Measurements from ENCODE around the gene ST6GALNAC4.

ST6GALNAC4 gene, protein sequence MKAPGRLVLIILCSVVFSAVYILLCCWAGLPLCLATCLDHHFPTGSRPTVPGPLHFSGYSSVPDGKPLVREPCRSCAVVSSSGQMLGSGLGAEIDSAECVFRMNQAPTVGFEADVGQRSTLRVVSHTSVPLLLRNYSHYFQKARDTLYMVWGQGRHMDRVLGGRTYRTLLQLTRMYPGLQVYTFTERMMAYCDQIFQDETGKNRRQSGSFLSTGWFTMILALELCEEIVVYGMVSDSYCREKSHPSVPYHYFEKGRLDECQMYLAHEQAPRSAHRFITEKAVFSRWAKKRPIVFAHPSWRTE

DNA sequence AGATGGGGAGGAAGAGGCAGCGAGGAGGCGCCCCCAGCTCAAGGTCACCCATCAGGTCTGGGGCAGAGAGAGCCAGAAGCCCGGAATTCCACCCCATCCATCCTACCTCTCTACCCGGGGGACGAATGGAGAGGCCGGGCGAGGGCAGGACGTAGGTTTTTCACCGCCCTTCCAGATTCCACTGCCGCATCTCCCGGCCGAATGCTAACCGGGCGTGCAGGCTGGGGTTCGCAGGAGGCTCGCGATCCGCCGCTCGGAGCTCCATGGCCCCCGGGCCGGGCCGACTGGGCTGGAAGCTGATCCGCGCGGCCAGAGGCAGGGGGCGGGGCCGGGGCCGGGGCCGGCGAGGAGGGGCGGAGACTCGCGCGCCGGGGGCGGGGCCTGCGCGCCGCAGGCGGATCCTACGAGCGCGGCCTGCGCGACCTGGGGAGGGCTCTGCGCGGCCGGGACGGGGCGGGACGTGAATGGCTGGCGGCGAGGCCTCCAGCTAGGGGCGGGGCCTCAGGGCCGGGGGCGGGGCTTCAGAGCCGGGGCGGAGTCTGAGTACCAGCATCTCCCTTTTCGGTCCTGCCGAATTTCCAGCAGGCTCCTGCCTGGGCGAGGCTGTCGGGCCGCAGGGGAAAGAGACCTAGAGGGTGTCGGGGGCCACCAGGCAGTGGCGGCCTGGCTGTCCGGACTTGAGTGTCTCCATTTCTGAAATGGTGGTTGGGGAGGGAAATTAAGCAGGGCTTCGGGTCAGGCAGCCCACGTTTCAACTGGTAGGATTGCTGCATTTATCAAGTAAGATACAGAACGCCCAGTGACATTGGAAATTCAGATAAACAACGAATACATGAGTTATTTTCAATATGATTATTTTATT, at the start of gene ST6GALNAC4:
Gene ST6GALNAC4, minus strand, starts transcription at position 322 of the 862 bp plus-strand sequence. CDS start 622 bp downstream, outside the sequence.
- Mint-ChIP-seq H3K9me3 (no peaks in the 10 kb centered on the region), H3K36me3 (peaks cover 34% of the 10 kb centered on the region), H3K27ac (peak within 1 kb of the TSS; percentile 85), H3K4me1 (peaks cover 61% of the 10 kb centered on the region), H3K4me3 (peak within 1 kb of the TSS; percentile 81)
- ATAC-seq: peak; percentile 92
- DNase-seq (ENCODE audit: low spot score in 2 of 2): peak; percentile 91 to 94

DNA sequence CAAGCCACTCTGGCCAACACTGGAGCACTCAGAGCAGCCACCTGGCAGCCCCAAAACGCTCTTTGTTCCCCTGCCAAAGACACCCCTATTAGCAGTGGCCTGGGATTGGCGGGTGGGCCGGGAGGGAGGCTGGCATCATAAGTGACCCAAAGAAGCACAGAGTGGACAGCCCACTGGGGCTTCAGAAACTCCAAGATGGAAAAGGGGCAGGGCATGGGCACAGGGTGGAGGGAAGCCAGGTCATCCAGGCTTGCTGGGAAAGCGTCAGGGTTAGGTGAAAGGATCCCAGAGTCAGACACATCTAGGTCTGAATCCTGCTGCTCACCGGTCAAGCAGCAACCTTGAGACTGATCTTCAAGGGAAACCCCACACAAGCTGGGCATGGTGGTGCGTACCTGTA, 49.1 kb upstream of the ST6GALNAC4 start:
- no peak for ATAC-seq

DNA sequence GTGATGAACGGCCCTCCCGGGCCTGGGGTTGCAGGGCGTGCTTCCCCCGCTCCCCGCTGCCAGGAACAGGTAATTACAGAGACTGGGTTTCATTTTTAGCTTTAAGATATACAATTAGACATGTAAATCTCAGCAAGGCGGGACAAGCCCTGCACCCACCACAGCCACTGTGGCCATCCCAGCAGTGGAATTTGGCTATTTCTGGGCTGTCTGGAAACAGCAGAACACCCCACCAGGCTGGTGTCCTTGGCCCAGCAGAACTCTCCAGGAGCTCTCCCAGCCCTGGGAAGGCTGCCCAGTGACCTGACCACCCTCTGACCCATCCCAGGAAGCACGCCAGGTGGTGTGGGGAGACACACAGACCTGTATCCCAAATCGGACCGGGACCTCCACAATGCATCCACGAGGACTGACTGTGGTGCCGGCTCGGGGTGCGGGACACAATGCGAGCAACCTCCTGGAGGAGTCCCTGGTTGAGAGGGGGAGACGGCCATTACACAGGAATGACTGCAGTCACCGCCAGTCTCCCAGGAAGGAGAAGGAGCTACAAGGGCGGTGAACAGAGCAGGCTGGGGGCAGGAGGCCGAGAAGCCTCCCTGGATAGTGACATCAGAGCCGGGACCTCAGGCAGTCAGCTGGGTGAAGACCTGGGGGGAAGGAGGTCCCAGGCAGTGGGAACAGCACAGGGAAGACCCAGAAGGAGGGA, 46.7 kb upstream of the ST6GALNAC4 start:
- Mint-ChIP-seq H3K9me3 (no peaks in the 10 kb centered on the region), H3K4me1 (peaks cover 88% of the 10 kb centered on the region), H3K36me3 (peaks cover 5% of the 10 kb centered on the region), H3K4me3 (no peak overlapping the region), H3K27ac (peak overlapping the region; percentile 82)
- DNase-seq (ENCODE audit: low spot score in 2 of 2) (no peak), ATAC-seq (no peak)

More for the DNA sequence above, 49.1 kb upstream of the ST6GALNAC4 start:
- Mint-ChIP-seq H3K36me3 (peaks cover 5% of the 10 kb centered on the region), H3K4me3 (no peak overlapping the region), H3K27ac (peak overlapping the region; percentile 82), H3K9me3 (no peaks in the 10 kb centered on the region), H3K4me1 (peaks cover 88% of the 10 kb centered on the region)
- no peak for DNase-seq (ENCODE audit: low spot score in 2 of 2)

DNA sequence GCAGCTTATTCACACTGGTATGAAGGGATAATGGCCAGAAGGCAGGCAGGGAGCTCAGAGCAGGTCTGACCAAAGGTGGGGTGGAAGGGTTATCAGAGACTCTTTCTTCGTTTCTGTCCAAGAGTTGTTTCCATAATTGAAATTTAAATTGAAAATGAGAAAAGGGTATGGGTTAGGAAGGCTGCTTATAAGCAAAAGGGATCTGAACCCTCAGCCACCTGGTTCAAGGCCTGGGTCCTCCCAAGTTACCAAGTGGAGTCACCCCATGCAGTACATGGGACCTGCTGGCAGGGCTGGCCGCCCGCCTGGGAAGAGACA, 46.2 kb upstream of the ST6GALNAC4 start:
- H3K36me3 Mint-ChIP-seq: peaks cover 5% of the 10 kb centered on the region
- H3K4me1 Mint-ChIP-seq: peaks cover 86% of the 10 kb centered on the region
- ATAC-seq: no peak
- no peaks in the 10 kb centered on the region for H3K9me3 Mint-ChIP-seq
- no peak for DNase-seq (ENCODE audit: low spot score in 2 of 2)
- H3K4me3 Mint-ChIP-seq: no peak overlapping the region
- peak overlapping the region; percentile 82 for H3K27ac Mint-ChIP-seq

DNA sequence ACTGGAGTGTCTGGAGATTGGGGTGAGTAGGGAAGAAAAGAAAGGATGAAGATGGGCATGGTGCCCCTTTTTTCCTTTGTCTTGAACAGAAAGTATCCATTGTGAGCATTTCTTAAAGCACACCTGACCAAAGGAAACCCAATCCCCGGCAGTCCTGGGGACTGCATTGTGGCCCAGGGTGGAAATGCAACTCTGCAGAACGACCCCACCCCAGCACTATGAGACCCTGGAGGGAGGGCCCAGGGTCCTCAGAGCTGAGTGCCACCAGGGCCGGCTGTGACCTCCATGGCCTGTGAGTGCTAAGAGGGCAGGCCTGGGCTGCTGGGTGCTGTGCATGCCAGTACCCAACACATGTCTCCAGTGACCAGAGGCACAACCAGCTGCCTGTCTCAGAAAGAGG, 45.4 kb upstream of the ST6GALNAC4 start:
- Mint-ChIP-seq H3K36me3 (peaks cover 5% of the 10 kb centered on the region), H3K27ac (peak overlapping the region; percentile 82), H3K4me1 (peaks cover 83% of the 10 kb centered on the region), H3K9me3 (no peaks in the 10 kb centered on the region), H3K4me3 (no peak overlapping the region)
- ATAC-seq (no peak), DNase-seq (ENCODE audit: low spot score in 2 of 2) (no peak)

DNA sequence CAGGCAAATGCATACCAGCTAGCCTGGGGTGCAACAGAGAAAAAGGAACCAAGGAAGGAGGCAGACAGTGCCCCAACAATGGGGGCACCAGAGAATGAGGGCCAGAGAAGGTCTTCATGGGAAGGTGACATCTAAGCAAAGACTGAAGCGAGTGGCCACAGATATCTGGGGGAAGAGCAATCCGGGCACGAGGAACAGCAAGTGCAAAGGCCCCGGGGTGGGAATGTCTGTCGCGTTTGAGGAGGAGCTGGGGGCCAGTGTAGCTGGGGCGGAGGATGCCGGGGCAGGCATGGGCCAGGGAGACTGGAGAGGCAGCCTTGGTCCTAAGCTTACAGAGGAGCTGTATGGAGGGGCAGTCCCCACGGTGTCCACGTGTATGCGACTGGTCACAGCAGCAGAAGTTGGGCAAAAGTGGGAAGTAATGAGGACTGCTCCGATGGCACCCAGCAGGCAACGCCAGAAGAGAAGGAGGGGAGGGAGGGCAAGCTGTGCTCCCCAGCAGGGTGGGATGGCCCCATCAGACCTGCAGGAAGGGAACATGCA, 44.8 kb upstream of the ST6GALNAC4 start:
- Mint-ChIP-seq H3K4me3 (no peak overlapping the region), H3K4me1 (peaks cover 77% of the 10 kb centered on the region), H3K36me3 (peaks cover 5% of the 10 kb centered on the region), H3K27ac (peak overlapping the region; percentile 82), H3K9me3 (no peaks in the 10 kb centered on the region)
- no peak for DNase-seq (ENCODE audit: low spot score in 2 of 2)
- no peak for ATAC-seq

DNA sequence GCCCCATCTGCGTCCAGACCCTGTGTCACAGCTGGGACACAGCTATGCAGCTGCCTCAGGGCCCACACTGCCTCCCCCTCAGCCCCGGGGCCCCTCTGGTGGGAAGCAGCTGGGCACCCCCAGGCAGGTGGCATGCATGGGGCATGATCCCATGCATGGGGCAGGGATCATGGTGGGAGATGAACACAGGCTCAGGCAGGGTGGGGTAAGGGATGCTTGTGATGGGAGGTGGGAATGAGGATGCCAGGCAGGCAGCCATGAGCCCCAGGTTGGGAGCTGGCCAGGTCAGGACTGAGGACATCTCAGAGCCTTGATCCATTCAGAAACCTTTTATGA, 44.3 kb upstream of the ST6GALNAC4 start:
- Mint-ChIP-seq H3K4me1 (peaks cover 76% of the 10 kb centered on the region), H3K9me3 (no peaks in the 10 kb centered on the region), H3K27ac (peak overlapping the region; percentile 82), H3K4me3 (no peak overlapping the region), H3K36me3 (peaks cover 5% of the 10 kb centered on the region)
- ATAC-seq (no peak), DNase-seq (ENCODE audit: low spot score in 2 of 2) (no peak)

DNA sequence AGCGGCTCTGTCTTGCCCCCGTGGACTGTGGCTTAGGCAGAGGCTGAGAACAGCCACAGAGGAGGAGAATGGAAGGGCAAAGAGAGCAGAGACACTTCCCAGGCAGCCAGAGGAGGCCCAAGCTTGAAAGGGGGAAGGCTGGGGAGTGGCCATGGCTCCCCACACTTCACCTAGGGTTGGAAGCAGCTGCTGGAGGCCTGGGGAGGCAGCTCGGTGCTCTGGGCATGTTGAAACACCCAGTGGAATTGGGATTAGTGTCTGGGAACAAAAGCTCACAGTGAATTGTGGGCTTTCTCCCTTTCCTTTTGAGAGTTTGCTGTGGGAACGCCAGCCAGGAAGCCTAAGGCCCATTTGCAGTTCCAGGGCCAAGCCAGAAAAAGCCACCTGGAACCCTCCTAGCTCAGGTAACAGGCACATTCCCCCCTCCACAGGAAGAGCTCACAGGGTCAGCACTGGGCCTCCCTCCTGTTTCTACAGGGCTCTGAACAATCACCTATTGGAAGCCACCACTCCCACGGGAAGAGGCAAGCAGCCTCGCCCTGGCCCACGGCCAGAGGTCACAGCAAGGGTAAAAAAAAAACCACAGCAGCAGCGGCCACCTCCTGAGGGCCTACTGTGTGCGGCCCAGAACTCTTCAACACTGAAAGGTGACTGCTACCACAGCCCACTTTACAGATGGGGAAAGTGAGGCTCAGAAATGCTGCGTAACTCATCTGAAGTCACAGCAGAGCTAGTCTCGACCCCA, 43.7 kb upstream of the ST6GALNAC4 start:
- Mint-ChIP-seq H3K4me1 (peaks cover 80% of the 10 kb centered on the region), H3K4me3 (peak overlapping the region; percentile 6), H3K27ac (peak overlapping the region; percentile 82), H3K9me3 (no peaks in the 10 kb centered on the region), H3K36me3 (peaks cover 6% of the 10 kb centered on the region)
- no peak for DNase-seq (ENCODE audit: low spot score in 2 of 2)
- ATAC-seq: no peak

DNA sequence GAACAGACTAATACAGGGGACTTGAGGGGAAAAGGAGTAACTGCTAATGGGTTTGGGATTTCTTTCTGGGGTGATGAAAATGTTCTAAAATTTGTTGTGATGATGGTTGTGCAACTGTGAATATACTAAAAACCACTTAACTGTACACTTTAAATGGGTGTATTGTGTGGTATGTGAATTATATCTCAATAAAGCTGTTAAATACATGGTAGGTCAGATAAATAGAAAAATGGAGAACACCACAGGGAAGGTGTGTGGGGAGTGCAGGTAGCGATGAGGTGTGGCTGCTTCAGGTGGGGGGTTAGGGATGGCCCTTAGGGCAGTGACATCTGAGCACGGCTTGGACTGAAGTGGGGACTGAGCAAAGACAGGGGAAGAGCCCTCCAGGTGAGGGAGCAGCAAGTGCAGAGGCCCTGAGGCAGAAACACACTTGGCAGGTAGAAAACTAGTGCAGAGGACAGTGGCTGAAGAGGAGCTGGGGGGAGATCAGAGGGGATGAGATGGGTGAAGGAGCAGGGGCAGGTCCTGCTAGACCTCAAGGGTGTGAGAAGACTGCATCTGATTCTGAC, 43.1 kb upstream of the ST6GALNAC4 start:
- Mint-ChIP-seq H3K9me3 (no peaks in the 10 kb centered on the region), H3K27ac (peak overlapping the region; percentile 82), H3K4me3 (peak overlapping the region; percentile 6), H3K4me1 (peaks cover 80% of the 10 kb centered on the region), H3K36me3 (peaks cover 10% of the 10 kb centered on the region)
- no peak for DNase-seq (ENCODE audit: low spot score in 2 of 2)
- ATAC-seq: no peak

DNA sequence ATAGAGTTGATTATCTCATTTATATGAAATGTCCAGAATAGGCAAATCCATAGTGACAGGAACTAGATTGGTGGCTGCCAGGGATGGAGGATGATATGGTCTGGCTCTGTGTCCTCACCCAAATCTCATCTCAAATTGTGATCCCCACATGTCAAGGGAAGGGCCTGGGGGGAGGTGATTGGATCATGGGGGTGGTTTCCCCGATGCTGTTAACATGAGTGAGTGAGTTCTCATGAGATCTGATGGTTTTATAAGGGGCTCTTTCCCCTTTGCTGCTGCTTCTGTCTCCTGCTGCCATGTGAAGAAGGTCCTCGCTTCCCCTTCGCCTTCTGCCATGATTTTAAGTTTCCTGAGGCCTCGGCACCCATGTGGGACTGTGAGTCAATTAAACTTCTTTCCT, 42.6 kb upstream of the ST6GALNAC4 start:
- no peak for DNase-seq (ENCODE audit: low spot score in 2 of 2)
- no peak for ATAC-seq
- H3K4me3 Mint-ChIP-seq: no peak overlapping the region
- H3K27ac Mint-ChIP-seq: peak overlapping the region; percentile 82
- no peaks in the 10 kb centered on the region for H3K9me3 Mint-ChIP-seq
- H3K4me1 Mint-ChIP-seq: peaks cover 82% of the 10 kb centered on the region
- H3K36me3 Mint-ChIP-seq: peaks cover 10% of the 10 kb centered on the region

DNA sequence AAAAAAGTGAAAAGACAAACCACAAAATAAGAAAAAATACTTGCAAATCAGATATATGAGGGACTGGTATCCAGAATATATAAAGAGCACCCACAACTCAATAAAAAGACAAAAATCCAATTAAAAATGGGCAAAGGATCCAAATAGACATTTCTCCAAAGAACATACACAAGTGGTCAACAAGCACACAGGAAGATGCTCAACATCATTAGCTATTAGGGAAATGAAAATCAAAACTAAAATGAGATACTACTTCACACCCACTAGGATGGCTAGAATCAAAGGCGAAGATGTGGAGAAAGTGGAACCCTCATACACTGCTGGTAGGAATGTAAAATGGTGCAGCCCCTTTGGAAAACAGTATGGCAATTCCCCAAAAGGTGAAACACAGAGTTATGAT, 41.9 kb upstream of the ST6GALNAC4 start:
- no peak overlapping the region for H3K4me3 Mint-ChIP-seq

DNA sequence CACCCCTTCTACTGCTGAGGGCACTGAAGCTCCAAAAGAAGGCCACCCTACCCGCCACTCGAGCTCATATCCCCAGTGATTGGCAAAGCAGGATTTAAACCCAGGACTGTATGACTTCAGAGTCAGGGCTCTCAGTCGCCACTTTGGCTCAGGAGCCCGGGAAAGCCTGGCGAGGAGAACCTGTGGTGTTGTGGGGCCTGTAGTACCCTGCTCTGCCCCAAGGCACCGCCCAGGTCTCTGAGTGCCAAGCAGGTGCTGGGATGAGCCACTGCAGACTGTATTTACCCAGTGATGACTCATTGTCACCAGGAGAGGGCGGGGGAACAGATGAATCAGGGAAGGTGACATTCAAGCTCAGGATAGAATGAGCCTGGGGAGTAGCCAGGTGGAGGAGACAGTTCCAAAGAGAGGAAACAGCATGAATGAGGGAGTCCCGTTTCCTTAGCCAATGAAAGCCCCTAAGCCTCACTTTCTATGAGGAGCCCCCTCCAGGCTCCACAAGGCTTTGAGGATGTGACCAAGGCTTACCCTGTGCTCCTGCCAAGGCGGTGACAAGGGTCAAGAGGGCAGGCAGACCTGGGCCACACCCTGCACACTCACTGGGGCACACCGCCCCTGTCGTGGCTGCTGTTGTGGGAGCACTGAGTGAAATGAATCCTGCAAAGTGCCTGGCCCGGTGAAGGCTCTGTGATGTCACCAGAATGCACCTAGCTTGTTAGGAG, 38.6 kb upstream of the ST6GALNAC4 start:
- ATAC-seq (peak; percentile 96), DNase-seq (ENCODE audit: low spot score in 2 of 2) (peak; percentile 47 to 78)
- Mint-ChIP-seq H3K4me3 (peak overlapping the region; percentile 50), H3K27ac (peak overlapping the region; percentile 87), H3K36me3 (peaks cover 5% of the 10 kb centered on the region), H3K9me3 (no peaks in the 10 kb centered on the region), H3K4me1 (peaks cover 73% of the 10 kb centered on the region)

More for the DNA sequence above, 41.9 kb upstream of the ST6GALNAC4 start:
- Mint-ChIP-seq H3K4me1 (peaks cover 83% of the 10 kb centered on the region), H3K27ac (no peak overlapping the region), H3K9me3 (no peaks in the 10 kb centered on the region), H3K36me3 (peaks cover 8% of the 10 kb centered on the region)
- no peak for ATAC-seq
- no peak for DNase-seq (ENCODE audit: low spot score in 2 of 2)

DNA sequence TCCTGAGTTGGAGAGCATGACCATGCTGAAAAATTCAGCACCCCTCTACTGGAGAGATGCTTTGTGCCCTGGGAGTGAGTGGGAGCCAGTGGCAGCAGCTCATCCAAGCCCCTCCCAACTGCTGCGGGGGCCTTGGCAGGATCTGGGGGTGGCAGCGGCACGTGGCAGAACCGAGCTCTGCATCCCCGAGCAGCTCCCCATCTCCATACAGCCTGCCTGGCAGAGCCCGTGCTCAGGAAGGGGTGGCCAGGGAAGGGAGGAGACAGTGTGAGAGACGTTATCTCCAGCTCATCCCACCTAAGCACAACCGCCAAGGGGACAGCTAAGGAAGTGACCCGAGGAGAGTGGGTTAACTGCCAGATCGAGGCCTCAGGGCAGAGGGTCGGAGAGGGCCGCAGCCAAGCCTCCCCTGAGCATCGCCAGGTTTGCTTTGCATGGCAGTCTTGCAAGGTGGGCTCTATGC, 38.0 kb upstream of the ST6GALNAC4 start:
- peak overlapping the region; percentile 87 for H3K27ac Mint-ChIP-seq
- peaks cover 5% of the 10 kb centered on the region for H3K36me3 Mint-ChIP-seq
- ATAC-seq (no peak), DNase-seq (ENCODE audit: low spot score in 2 of 2) (no peak)
- peak overlapping the region; percentile 50 for H3K4me3 Mint-ChIP-seq
- peaks cover 73% of the 10 kb centered on the region for H3K4me1 Mint-ChIP-seq
- H3K9me3 Mint-ChIP-seq: no peaks in the 10 kb centered on the region

All from stimulated activated effector memory CD8-positive, alpha-beta T cell treated with anti-CD3 and anti-CD28 coated beads, Interleukin-12 subunit alpha, Interleukin-12 subunit beta, amount 100 ng/mL, for 72 hours (primary cell).